ENCODE results near the gene NR2C2AP. TPM values are rescaled to one million over a fixed set of nuclear protein-coding genes. Genes with fewer than 3 reads are reported as not detected.

The NR2C2AP gene
- total RNA-seq, 1 experiment from 2014 or later: 31.7 TPM

DNA sequence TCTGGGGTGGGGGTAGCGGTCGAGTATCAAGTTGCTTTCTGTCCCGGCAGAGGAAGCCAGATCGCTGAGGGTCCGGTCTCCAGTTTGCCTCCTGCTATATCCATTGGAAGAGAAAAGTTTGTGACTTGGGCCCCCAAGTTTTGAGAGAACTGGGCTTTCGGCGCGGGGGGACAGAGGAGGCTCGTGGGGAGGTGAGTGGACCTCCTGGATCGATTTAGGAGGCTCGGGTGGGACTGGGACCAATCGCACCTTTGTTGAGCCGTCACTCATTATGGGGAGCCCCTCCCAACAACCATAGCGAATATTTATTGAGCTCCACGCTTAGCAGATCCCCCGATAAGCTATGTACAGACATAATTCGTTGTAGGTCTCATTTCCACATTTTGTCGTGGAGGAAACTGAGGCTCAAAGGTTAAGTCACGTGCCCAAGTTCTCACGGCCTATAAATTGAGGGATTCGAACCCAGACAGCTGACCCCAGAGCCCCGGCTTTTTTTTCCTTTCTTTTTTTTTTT, 10.2 kb downstream of the NR2C2AP start:
- no peak for TF ChIP-seq CTCF (conservative IDR thresholded peaks at IDR 0.05)
- no peak overlapping the region for H2BK120ac ChIP-seq (ENCODE audit: low read depth, low read length, poor library complexity, severe bottlenecking)
- peak overlapping the region; percentile 17 for H2AFZ ChIP-seq (ENCODE audit: low read length)
- no peak overlapping the region for H3K23ac ChIP-seq (ENCODE audit: insufficient read length, low read depth, low read length)
- no peaks in the 10 kb centered on the region for H3K9me3 Mint-ChIP-seq
- H3K27ac ChIP-seq (ENCODE audit: insufficient read length, low read depth, low read length): no peak overlapping the region
- H4K8ac ChIP-seq (replicated peaks; ENCODE audit: insufficient read length, low read depth, low read length): no peak overlapping the region
- H3K23me2 ChIP-seq (ENCODE audit: insufficient read length, low read depth, low read length, poor library complexity, severe bottlenecking): peaks cover 3% of the 10 kb centered on the region
- no peaks in the 10 kb centered on the region for H3K4me1 ChIP-seq (ENCODE audit: insufficient read depth, low read length)
- WGBS (ENCODE audit: extremely low coverage, insufficient read length, low lambda C conversion rate): no CpG with 5 or more reads among the region's 22 CpGs
- H2AK5ac ChIP-seq (ENCODE audit: insufficient read length, low read length): no peak overlapping the region
- peaks cover 0 to 16% of the 10 kb centered on the region in 2 experiments; a peak in 2 of 4 replicates for H3K4me1 Mint-ChIP-seq
- H3K27me3 ChIP-seq (ENCODE audit: insufficient read depth, low read length): no peaks in the 10 kb centered on the region
- no peak overlapping the region for H2BK15ac ChIP-seq (ENCODE audit: low read depth, low read length)
- no peaks in the 10 kb centered on the region for H4K20me1 ChIP-seq (ENCODE audit: control insufficient read depth, insufficient read depth, insufficient read length)
- H3K14ac ChIP-seq (ENCODE audit: insufficient read depth, low read length): no peak overlapping the region
- H2BK12ac ChIP-seq (ENCODE audit: insufficient read length, low read depth, low read length): no peak overlapping the region
- H3K4ac ChIP-seq (ENCODE audit: low read depth, low read length): no peak overlapping the region
- H3K9ac ChIP-seq (ENCODE audit: extremely low read depth, insufficient read length, low read length): peak overlapping the region; percentile 53
- no peak overlapping the region for H4K91ac ChIP-seq (ENCODE audit: insufficient read length, low read depth, low read length)
- H3K79me1 ChIP-seq (ENCODE audit: insufficient read depth, low read depth, low read length, poor library complexity, severe bottlenecking): peaks cover 4% of the 10 kb centered on the region
- DNase-seq: no peak
- no peak overlapping the region for H3K56ac ChIP-seq (ENCODE audit: insufficient read length, low read depth, low read length)
- no peaks in the 10 kb centered on the region; the same call in 1 of the 2 replicates for H3K79me2 ChIP-seq (ENCODE audit: insufficient read depth, low read length)
- H4K5ac ChIP-seq (ENCODE audit: insufficient read length, low read depth, low read length): no peak overlapping the region
- H3K4me2 ChIP-seq (ENCODE audit: insufficient read depth, insufficient read length, low read length): peak overlapping the region; percentile 79
- peaks cover 3 to 26% (median 16%) of the 10 kb centered on the region in 3 experiments; a peak in 6 of 7 replicates for H3K36me3 Mint-ChIP-seq (ENCODE audit: insufficient read depth in 1 of 3, low read depth in 3 of 3)
- H2BK5ac ChIP-seq (ENCODE audit: insufficient read length, low read length): no peak overlapping the region
- H3K27ac Mint-ChIP-seq: peak overlapping the region; percentile 92 to 97 (median 93)
- no peaks in the 10 kb centered on the region for H3K9me3 ChIP-seq (ENCODE audit: control insufficient read depth, low read depth, low read length)
- peak overlapping the region; percentile 96 to 97 for H3K4me3 Mint-ChIP-seq
- H3K18ac ChIP-seq (ENCODE audit: insufficient read length, low read depth, low read length): no peak overlapping the region
- no peak overlapping the region for H2BK20ac ChIP-seq (ENCODE audit: low read depth, low read length, poor library complexity, severe bottlenecking)
- no peak overlapping the region for H3T11ph ChIP-seq (ENCODE audit: low read length)
- no peaks in the 10 kb centered on the region for H3K27me3 Mint-ChIP-seq (ENCODE audit: low read depth)
